SKM-1 (cell line): ENCODE data around the gene FOXF2.

Source experiments
- DNase-seq: peaks from one replicate; lab custom pipeline; 2025; ENCODE audit not compliant: unreplicated experiment; lab: John Stamatoyannopoulos, UW

FOXF2 gene

GRCh38 chr6:1405221-1405620, 15.8 kb downstream of the FOXF2 start:
- no peak for DNase-seq

DNA sequence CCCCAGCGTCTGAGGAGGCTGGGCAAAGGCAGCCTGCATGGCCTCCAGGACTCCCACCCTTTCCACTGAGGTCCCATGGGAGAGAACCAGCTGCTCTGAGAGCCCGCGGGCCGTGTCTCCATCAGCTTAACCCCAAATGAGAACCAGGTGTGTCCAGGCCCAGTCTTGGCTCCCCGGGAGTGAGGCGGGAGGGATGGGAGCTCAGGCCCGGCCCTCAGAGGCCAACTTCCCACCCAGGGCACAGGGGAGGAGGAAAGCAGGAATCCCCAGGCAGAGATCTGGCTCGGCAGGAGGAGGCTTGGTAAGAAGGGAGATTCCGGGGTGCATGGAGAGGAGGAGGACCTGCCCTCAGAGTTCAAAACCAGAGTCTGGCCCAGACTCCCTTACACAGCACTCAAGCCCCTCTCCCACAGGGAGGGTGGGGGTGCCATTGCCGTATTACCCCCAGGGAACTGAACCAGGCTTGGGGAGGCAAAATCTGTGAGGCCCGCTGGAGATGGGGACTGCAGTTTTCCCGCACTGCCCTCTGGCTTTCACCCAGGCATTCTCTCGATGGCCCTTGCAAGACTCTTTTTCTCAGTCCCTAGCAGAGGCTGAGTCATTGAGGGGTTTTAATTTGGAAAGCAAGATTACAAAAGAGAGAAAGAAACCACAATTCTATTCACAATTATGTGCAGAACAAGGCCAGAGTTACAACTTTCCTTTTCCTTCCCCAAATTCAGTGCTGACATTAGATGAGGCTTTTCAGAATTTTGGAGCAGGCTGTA, 17.1 kb downstream of the FOXF2 start:
- DNase-seq = no peak

DNA sequence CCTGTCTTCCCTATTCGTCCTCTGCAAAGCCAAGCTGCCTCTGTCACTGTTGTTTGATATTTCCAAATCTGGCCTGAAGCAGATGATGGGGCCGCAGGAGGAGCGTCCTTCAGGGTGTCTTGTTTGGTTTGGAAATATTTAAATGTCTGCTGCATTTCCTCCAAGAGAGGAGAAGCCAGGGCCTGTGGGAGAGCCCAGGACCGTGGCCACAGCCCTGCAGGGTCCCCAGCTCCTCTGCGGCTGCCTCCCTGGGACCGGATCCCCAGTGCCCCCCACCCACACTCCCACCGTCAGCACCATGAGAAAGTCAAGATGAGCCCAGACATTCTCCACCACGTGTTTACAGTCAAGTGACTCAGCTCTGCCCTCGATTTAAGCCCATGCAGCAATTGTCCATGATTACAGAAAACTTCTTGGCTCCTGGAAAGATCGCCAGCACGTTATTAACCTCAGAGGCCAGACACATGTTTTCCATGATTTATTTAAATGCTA, 18.2 kb downstream of the FOXF2 start:
- no peak for DNase-seq

DNA sequence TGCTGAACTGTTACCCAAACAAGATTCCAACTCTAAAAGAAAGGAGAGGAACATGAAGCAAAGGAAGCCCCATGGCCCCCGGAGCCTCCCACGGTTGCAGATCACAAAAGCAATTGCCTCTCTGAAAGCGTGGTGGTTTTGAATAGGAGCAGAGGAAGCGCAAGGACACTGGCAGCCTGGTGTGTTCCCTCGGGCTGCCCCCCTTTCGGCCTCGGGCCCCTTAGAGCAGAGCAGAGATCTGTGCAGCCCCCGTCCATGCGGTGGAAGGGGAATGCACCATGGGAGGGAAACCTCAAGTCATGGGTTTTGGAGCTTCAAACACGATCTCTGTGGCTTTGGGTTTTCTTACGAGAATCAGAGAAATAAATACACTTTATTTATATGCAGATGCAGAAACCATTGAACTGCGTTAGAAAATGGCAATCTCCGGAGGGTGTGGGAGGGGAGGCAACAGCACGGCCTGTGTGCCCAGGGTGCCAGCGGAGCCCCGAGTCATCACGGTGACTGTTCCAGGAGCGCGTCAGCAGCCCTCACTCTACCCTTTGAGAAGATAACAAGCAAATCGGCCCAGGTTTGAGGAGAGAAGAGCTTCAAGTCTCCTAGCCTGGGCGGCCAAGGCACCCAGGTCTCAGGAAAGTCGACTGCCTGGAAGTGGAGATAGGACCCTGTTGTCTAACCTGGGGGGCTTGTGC, 20.5 kb downstream of the FOXF2 start:
- no peak for DNase-seq

DNA sequence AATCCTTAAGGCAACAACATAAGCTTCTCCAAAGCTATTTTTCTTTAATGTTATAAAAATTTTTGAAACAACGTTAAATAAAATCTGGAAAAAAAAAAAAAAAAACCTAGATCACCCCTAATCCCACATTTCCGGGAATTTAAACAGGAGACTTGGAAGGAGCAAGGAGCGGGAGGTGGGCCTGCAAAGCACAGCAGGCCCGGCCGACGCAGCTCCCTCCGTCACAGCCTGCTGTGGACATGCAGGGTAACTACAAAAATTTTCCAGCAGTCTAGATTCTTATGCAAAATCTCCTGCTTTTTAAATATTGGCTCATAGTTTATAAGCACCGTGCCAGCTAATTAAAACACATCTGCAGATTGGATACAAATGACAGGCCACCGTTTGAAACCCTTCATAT, 23.5 kb downstream of the FOXF2 start:
- no peak for DNase-seq

DNA sequence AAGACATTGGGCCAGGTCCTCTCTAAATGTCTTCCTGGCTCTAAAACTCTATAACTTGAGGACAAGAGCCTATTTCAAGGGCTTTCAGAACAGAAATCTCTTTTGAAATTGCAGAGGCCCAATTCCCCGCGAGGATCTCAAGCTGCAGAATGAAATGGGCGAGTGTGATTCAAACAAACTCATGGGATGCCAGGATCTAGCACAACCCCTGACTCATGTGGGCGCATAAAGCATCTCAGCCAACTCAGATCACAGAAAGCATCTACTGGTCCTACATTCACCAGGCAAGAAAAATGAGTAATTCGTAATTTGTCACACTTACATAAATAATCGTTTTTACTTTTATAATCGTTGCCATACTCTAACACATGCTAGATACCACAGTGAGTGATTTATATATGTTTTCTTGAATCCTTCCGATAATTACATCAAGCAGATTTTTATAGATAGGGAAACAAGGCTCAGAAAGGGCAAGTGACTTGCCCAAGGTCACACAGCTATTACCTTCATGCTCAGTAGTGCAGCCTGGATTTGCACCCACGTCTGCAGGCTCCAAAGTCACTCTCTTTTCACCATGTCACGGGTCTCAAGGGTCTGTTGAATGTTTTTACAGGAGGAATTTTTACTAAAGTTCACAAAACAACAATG, 26.2 kb downstream of the FOXF2 start:
- no peak for DNase-seq

DNA sequence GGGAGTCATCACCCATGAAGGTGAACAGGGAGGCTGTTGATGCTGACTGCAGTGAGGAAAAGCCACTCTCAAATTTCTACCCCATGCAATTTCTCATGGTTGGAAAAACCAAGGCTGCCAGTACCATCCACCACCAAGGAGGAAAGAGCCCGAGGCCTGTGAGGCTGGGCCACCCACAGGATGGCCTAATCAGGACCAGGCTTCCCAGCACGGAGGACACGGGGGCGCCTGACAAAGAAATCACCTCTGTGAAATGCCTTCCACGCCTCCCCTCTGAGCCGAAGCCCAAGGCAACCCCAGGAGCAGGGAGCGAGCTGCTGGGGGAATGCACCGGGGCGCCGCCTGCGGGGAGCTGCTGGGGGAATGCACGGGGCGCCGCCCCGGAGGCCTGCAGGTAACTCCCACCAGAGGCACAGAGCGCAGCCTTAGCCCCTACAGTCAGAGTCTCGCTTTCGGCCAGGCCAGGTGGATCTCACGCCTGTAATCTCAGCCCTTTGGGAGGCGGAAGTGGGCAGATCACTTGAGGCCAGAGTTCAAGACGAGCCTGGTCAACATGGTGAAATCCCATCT, 26.9 kb downstream of the FOXF2 start:
- no peak for DNase-seq

DNA sequence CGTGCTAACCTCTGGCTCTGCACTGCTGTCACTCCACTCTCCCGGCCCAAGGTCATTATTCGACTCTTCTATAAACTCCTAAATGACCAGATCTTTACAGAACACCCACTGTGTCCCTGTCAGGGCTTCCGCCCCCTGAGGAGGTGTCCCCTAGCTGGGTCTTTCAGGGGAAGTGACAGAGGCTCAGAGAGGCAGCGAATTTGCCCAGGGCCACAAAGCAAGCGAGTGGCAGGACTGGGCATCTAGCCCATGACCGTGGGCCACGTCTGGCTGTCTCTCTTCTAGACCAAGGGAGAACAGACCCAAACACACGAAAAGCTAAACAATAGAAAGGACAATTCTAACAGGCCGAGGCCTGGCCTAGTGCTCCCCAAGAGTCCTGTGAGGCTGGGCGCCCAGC, 27.4 kb downstream of the FOXF2 start:
- no peak for DNase-seq

DNA sequence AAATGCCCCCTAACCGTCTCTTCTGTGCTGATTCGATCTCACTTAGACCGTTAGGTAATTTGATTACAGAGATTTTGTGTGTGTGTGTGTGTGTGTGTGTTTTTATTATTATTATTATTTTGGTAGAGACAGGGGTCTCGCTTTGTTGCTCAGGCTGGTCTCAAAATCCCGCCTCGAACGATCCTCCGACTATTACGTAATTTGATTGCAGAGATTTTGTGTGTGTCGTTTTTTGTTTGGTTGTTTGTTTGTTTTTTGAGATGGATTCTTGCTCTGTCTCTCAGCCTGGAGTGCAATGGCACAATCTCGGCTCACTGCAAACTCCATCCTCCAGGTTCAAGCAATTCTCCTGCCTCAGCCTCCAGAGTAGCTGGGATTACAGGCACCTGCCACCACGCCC, 28.3 kb downstream of the FOXF2 start:
- no peak for DNase-seq

- no peak for DNase-seq
Observed at GRCh38 chr6:1418471-1419191, 29.3 kb downstream of the FOXF2 start.

- DNase-seq = no peak
Observed at GRCh38 chr6:1420382-1420781, 31.0 kb downstream of the FOXF2 start.

DNA sequence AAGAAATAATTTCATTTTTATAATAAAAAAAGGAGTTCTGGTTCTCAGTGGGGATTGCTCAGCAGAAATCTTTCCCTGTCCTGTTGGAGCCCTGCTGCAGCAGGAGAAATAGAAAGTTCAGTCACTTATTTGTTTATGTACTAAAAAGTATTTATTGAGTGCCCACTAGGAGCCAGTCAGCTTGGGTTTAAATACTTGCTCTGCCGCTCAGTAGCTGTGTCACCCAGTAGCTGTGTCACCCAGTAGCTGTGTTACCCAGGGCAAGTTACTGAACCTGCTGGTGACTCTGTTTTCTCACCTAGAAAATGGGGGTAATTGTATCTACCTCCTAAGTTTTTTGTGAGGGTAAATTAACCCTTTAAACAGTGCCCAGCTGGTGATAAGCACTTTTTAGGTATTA, 32.9 kb downstream of the FOXF2 start:
- DNase-seq = no peak

GRCh38 chr6:1423578-1423977, 34.2 kb downstream of the FOXF2 start:
- DNase-seq = no peak

DNA sequence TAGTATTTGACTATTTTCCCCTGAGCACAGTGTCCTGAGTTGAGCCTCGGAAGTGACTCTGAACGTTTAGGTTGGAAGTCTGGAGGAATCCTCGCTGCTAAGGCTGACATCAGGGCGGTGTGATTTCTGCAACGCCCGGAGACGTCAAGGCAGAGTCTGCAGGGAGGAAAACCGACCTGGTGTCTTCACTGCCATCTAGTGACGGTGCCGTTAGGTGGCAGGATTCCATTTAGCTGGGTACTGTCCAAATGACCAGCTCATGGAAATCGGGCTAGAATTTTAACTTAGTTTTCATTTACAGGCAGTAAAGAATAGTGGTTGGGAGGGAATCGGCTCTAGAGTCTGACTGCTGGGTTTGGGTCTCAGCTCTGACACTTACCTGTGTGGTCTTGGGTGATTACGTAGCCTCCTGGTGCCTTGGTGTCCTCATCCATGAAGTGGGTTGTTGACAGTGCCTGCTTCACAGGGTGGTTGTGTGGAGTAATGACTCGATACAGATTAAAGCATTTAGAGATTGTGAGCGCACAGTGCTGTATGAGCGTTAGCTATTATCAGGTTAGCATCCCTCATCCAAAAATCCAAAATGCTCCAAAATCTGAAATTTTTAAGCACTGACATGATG, 35.0 kb downstream of the FOXF2 start:
- peak; percentile 4 for DNase-seq

DNA sequence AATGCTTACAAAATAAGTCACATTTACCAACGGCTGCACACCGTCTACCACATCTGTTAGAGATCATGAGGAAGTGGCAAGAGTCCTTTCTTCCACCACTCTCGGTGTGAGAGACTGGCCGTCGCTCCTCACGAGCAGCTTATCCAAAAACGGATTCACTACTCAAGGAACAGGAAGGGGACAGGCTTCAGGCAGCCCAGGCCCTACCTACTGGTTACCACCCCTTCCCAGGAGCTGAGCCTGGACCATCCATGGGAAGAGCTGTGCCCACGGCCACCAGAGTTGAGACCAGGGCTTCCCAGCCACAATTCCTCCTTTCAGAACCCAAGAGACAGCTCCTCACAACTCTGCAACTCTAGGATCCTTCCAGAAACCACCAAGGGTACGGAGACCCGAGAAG, 37.0 kb downstream of the FOXF2 start:
- no peak for DNase-seq

- DNase-seq = no peak
Observed at GRCh38 chr6:1435806-1436205, 46.4 kb downstream of the FOXF2 start.

DNA sequence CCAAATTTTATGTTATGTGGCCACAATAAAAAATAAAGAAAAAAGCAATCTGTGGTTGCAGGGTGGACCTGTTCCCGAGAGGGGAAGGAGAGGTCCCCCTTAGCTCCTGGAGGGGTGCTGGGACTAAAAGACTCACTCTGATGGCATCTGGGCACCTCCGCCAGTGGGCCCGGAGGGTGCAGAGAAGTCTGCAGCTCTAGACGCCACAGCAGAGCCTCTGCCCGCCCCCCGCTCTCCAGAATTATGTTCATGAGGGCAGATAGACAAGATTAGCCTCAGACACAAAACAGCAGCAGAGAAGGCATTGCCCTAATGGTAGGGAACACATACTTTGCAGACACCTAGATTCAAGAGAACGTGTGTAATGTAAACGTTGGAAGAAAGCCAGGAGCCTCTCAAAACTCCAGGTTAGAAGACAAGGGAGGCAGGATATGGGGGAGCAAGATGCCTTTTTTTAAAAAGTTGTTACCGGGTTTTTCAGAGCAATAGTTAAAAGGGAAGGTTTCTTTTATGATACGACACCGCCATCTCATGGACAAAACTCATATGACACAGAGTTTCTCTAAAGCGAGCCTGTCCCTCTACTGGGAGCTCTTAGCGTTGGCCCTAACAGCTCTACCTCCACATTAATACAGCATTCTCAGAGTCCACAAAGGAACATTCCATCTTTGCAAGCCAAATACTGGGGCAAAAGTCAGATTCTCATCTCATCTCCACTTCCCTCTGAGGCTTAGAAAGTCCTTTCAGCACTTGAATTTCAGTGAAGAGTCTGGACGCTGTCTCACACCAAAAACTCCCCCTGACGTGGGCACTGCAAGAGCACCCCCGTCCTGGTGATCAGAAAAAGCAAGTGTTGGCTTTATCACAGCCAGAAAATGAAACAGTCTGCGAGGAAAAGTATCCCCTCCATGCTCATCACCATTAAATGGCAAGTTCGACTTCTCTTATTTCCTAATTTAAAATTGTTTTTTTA, 47.2 kb downstream of the FOXF2 start:
- peak; percentile 41 for DNase-seq

DNA sequence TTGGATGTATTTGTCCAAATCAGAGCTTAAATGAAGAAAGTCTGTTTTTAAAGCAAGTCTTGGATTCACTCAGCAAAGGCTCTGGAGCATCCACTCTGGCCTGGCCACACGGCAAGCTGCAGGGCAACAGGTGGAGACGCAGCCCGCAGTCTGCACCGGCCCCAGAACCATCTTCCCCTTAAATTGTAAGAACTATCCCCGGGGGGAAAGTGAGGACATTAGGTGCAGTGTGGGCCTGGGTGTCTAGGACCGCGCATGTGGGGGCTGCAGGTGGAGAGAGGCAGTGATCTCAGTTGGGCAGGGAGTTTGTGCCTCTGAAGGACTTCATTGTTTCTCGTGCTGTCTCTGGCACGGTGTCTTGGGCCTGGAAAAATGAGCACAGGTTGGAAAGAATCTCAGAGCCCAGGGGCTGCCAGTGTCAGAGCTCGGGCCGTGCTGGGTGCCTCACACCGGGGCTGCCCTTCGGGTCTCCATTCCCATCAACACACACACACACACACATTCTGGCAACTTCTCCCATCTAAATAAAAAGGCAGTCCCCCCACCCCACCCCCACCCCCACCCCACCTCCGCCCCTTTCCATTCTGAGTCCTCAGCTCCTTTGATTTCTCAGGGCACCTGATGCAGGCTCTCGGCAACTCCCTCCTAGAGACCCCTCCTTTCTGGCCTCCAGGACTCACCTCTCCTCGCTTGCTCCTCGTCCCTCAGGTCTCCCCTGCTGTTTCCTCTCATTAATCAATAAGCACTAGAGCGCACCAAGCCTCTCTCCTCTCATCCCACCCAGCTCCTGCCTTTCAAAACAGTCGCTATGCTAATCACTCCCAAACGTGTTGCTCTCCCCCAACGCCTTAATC, 48.4 kb downstream of the FOXF2 start:
- DNase-seq = no peak

GRCh38 chr6:1438471-1438881, 49.1 kb downstream of the FOXF2 start:
- no peak for DNase-seq
